ENCODE measurements around the gene ZNF207.
"Not testable (repeated sequence)": the region's sequence is repeated elsewhere in the genome, so short reads cannot be mapped to it uniquely, and the experiment has no call there.

The ZNF207 gene

DNA sequence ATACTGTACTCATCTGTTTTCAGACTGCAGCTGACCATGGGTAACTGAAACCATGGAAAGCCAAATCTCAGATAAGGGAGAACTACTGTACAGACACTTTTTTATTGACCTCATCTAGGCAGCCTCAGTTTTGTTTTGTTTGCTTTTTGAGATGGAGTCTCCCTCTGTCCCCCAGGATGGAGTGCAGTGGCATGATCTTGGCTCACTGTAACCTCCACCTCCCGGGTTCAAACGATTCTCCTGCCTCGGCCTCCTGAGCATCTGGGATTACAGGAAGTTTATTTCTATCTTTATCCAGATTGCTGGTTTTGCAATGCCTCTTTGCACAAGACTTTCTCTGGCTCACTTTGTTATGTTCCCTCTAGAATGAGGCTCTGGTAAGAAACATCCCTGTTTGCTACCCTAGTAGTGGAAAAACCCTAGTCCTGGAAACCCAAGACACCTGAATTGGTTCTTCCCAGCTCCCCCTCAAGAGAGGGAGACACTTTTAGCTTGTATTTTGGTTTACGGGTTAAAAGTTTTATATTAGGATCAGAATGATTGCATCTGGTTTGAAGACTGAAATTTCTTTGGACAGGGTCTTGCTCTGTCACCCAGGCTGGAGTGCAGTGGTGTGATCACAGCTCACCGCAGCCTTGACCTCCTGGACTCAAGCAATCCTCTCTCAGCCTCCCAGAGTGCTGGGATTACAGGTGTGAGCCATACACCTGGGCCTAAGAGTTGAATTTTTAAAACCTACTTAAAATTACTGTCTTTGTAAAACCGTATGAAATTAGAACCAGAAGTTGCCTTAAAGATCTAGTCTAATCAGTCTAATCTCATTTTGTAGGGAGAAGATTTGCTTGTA lies 38.9 kb downstream of the ZNF207 start:
- DNase-seq (ENCODE audit: low spot score), result no peak

GRCh38 chr17:32393904-32394303 lies 43.9 kb downstream of the ZNF207 start:
- DNase-seq (ENCODE audit: low spot score), result no peak

DNA sequence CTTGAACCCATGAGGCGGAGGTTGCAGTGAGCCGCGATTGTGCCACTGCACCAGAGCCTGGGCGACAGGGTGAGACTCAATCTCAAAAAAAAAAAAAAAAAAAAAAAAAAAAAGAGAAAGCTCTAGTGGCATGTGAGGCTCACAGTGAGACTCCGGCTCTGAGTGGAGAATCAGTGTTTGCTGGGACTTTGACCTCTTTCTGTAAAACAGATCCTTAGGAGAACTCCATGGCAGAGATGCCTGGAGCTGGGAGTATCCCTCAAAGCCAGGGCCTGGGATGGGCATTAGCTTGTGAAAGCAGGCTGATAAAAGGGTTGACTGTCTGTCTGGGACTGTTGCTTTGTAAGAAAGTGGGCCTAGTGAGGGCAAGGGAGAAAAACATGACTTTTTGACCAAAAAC lies 46.4 kb downstream of the ZNF207 start:
- no peak for DNase-seq (ENCODE audit: low spot score)

- no peak for DNase-seq (ENCODE audit: low spot score)
These were observed 49.0 kb downstream of the ZNF207 start for GRCh38 chr17:32398946-32399345.

- not testable (repeated sequence) for DNase-seq (ENCODE audit: low spot score)
These were observed 60.1 kb downstream of the ZNF207 start for GRCh38 chr17:32410085-32410484.

DNA sequence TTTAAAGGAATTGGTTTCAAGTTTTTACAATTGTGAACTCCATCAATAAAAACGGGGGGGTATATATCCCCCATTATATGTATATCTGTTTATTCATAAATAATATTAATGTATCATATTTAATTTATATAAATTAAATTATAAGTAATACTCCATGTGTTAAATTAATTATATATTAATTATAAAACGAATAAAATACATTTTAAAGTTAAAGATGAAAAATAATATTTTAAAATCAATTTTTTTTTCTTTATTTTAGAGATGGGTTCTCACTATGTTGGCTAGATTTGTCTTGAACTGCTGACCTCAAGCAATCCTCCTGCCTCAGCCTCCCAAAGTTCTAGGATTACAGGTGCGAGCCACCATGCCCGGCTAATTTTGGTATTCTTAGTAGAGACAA lies 76.9 kb downstream of the ZNF207 start:
- DNase-seq (ENCODE audit: low spot score), result no peak

DNA sequence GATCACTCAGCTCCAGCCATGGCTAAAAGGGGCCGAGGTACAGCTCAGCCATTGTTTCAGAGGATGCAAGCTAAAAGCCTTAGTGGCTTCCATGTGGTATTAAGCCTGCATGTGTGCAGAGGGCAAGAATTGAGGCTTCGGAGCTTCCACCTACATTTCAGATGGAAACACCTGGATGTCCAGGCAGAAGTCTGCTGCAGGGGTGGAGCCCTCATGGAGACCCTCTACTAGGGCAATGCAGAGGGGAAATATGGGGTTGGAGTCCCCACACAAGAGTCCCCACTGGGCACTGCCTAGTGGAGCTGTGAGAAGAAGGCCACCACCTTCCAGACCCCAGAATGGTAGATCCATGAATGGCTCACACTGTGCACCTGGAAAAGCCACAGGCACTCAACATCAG lies 79.6 kb downstream of the ZNF207 start:
- no peak for DNase-seq (ENCODE audit: low spot score)

Measured in LoVo (cell line).